CD4-positive, alpha-beta T cell treated with Interleukin-2 at 100 ng/mL for 4 hours (primary cell): ENCODE measurements around the gene C12orf76.
A peak's percentile ranks its signal among the peaks of the same experiment; 100 is the strongest.
"Not testable (repeated sequence)": the region's sequence is repeated elsewhere in the genome, so short reads cannot be mapped to it uniquely, and the experiment has no call there.

Source experiments
- DNase-seq: peaks from one replicate; pipeline ENCODE4 v3.0.0-alpha.2; 2020; ENCODE audit warnings: low spot score

Gene C12orf76

DNA sequence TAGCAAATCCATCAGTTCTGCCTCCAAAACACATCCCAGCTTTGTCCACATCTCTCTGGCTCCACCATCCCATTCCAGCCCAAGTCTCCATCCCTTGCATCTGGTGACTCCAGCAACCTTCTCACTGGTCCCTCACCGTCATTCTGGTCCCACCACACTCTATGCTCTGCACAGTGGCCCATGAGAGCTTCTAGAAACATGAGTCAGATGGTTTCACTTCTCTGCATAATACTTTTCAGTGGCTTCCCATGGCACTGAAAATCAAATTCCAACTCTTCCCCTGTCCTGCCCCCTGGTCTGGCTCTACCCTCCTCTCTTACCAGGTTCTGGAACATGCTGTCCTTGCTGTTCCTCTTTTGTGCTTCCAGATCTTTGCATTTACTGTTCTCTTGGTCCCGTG, 17.2 kb upstream of the C12orf76 start:
- no peak for DNase-seq

DNA sequence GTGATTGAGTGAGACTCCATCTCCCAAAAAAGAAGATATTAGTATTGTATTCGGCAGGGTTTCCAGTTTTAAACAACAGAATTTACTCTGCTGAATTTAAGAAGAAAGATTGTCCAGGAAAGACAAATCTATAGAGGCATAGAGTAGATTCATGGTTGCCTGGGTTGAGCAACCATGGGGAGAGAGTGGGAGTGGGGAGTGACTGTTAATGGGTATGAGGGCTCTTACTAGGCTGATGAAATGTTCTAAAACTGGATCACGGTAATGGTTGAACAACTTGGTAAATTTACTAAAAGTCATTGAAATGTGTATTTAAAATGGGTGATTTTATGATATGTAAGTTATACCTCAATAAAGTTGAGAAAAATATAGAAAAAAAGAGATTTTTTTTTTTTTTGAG, 13.9 kb upstream of the C12orf76 start:
- DNase-seq: no peak

DNA sequence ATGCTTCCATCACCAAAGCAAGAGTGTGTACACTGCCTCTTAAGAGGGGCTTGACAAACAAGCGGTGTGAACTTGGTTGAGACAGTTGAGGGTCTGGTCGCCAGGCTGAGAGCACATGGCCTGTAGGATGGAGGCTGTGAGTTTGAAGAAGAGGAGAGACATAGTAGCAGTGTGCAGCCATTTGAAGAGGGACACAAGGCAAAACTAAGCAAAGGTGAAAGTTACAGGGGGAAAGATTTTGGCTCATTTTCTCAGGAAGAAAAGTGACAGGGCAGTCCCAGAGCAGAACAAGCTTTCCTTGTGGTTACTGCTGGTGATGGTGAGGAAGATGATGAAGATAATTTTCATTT, 11.3 kb upstream of the C12orf76 start:
- DNase-seq: no peak

DNA sequence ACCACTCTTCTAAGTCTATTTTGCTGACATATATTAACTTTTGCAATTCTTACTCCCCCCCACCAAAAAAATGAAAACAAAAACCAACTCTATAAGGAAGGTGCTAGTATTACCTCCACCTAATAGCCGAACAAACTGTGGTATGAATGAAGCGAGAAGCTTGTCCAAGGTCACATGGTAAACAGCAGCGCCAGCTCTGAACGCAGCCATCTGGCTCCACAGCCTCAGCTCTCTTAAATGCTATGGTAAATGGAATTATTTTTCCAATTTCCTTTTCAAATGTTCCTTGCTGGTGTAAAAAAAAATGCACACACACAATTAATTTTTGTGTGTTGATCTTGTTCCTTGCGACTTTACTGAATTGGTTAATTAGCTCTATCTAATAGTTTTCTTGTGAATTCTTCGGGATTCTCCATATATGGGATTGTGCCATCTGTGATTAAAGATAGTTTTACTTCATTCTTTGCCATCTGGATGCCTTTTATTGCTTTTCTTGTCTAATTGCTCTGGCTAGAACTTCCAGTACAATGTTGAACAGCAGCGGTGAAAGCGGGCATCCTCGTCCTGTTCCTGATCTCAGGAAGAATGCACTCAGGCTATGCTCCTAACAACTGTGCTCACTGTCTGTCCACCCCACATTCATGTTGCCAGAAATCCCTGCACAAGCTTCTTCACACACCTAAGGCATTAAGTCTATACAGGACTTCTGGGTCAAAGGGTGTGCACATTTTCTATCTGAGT, 10.7 kb upstream of the C12orf76 start:
- DNase-seq: no peak

DNA sequence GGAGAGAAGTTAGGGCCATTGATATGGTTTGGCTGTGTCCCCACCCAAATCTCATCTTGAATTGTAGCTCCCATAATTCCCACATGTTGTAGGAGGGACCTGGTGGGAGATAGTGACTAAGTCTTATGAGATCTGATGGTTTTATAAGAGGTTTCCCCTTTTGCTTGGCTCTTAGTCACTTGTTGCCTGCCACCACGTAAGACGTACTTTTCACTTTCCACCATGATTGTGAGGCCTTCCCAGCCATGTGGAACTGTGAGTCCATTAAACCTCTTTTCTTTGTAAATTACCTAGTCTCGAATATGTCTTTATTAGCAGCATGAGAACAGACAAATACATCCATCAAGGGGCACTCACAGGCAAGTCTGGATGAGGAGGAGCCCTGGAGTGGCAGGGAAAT, 8.3 kb upstream of the C12orf76 start:
- not testable (repeated sequence) for DNase-seq

DNA sequence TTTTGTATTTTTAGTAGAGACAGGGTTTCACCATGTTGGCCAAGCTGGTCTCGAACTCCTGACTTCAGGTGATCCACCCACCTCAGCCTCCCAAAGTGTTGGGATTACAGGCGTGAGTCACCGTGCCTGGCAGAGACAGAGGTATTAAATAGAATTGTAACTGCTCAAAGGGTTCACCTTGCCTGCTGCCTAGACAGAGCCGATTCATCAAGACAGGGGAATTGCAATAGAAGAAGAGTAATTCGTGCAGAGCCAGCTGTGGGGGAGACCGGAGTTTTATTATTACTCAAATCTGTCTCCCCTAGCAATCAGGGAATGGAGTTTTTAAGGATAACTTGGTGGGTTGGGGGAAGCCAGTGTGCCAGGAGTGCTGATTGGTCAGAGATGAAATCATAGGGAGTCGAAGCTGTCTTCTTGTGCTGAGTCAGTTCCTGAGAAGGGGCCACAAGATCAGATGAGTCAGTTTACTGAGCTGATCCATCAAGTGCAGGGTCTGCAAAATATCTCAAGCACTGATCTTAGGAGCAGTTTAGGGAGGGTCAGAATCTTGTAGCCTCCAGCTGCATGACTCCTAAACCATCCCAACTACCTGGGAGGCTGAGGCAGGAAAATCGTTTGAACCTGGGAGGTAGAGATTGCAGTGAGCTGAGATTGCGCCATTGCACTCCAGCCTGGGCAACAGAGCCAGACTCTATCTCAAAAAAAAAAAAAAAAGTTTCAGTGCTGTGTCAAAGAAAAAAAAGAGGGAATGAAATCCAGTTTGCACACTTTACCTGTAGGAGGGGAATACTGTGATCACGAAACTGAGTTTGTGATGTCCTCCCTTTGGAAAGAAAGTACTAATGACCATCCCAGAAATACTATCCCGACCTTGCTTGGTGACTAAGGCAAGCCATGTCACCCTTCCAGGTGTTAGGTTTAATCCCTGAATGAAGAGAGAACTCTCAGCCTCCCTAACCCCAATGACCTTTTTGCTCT, 7.3 kb upstream of the C12orf76 start:
- not testable (repeated sequence) for DNase-seq

DNA sequence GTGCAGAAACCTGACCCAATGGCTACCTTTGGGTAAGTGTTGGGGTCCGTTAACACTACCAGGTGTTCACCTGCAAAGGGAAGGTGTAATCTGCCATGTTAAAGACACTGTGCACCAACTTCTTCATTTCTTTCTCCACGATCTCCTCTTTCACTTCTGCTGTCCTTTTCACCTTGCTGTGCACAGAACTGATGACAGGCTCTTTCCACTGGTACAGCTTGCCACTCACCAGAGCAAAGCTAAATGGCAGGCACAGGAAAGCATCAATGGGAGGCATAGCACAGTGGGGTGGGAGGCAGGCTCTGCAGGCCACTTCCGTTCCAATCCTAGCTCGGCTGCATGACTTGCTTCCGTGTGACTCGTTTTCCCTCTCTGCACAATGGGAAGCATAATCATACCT, 2.6 kb upstream of the C12orf76 start:
- DNase-seq: no peak

DNA sequence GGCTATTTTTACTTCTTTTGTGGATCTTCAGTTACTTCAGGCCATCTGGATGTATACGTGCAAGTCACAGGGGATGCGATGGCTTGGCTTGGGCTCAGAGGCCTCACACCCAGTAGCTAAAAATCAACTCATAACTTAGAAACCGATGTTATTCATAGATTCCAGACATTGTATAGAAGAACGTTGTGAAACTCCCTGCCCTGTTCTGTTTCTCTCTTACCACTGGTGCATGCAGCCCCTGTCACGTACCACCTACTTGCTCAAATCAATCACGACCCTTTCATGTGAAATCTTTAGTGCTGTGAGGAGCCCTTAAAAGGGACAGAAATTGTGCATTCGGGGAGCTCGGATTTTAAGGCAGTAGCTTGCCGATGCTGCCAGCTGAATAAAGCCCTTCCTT, 1.3 kb upstream of the C12orf76 start:
- DNase-seq: not testable (repeated sequence)

DNA sequence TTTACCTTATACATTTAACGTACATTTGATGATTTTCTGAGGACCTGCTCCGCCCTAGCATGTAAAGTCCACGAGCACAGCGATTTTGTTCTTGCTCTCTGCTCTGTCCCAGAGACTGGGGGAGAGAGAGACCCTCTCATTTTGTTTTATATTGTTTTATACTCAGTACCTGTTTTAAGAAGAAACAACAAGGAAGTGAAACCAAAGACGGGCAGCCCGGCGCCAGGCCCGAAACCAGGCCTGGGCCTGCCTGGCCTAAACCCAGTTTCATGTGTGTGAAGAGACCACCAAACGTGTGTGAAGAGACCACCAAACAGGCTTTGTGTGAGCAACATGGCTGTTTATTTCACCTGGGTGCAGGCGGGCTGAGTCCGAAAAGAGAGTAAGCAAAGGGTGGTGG, 712 bp upstream of the C12orf76 start:
- not testable (repeated sequence) for DNase-seq

DNA sequence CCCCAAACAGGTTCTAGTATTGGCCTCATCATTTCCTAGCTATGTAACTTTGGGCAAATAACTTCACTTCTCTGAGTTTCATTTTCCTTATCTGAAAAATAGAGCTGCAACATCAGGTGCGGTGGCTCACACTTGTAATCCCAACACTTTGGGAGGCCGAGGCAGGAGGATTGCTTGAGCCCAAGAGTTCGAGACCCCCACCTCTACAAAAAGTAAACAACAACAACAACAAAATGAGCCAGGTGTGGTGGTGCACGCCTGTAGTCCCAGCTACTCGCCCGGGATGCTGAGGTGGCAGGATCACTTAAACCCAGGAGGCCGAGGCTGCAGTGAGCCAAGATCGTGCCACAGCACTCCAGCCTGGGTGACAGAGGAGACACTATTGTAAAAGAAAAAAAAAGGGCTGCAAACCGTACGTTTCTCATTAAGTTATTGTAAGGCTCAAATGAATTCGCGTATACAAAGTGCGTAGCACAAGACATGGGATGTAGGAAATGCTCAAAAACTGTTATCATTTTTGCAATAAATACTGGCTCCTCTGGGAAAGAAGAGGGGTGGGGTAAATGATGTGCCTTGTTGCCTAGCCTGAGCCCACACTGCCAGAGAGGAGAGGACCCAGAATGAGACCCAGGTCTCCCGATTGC, 903 bp downstream of the C12orf76 start:
- DNase-seq: no peak

DNA sequence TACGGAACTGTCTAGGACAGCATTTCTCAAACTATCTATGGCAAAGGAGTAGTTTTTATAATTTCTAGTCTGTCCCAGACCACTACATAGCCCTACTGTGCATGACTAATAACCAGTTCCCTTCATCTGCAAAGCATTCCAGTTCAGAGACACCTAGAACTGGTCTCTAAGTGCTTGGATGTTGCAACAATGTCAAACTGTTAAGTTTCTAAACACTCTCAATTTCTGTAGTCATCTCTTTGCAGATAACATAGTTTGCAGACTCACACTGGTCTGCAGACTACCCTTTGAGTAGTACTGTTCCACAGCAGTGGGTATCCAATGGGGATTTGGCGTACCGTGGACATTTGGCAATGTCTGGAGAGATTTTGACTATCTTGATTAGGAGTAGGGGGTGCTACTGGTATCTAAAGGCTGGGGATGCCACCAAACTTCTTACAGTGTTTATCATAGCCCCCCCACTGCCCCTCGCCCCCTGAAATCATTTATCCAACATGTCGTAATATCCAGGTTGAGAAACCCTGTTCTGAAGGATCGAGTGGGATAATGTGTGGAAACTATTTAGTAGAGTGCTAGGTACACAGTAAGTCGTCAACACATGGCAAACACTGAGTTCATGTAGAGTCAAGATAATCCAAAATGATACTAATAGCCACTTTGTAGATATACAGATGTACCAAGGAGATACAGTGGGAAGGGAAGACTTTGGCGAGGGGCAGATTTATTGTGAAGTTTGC, 1.7 kb downstream of the C12orf76 start:
- no peak for DNase-seq

DNA sequence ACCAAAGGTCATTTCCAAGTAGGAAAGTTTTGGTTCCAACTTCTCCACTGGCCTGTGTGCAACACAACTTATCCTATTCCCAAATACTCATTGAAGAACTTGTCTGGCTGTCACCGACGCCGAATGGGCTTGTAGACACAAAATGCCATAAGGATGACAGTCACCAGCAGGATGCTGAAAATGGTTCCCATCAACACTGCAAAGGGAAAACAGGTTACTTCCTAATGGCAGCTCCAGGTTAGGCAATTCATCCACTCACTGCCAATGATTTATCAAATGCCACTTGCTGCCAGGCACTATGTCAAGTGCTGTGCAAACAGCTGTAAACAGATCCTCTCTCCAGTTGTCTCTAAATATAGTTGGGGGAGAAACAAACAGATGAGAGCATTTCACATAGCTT, 6.1 kb downstream of the C12orf76 start:
- DNase-seq: no peak

DNA sequence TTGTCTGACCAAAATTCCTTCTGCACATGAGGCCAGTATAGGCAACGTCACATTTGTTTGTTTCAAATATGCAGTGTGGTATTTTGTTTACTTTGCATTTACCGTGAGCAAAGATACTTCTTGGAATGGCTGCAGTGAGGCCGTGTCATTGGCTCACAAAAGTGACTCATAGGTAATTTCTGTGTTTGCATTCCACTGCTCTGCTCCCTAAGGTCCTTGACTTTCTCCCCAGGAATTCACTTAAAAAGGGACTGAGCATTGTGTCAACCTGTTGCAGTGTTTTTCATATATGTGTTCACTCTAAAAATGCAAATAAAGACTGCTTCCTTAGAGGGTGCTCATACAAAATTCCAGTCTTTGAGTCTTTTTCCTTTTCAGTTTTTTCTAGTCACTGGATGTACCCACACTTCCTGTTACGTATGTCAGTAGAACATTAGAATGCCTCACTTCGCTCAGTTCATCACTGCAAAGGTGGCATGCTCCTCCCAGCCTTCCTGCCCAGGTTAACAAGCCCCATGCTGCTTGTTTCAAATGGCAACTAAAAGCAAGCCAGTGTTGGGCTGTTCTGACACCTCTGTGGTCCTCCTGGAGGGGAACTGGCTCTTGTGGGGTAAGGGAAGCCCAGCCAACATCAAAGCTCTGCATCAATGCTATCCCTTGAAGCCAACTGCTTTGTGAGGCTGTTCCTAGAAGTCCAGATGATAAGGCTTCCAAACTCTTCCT, 9.1 kb downstream of the C12orf76 start:
- DNase-seq: peak; percentile 48

DNA sequence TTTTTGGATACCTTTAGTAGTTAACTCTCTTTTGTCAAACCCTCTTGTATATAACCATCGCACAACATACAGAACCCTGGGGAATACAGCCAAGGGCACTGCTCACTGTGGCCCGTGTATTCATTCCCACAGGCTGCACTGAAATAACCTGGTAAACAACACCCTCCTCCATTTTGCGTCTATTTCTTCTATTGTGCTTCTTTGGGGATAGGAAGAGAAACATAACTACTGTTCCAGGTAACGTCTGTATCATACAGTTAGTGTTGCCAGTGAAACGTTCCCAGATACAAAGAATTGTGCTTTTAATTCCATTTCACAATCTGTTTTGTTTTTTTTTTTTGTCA, 9.6 kb downstream of the C12orf76 start:
- DNase-seq: no peak

DNA sequence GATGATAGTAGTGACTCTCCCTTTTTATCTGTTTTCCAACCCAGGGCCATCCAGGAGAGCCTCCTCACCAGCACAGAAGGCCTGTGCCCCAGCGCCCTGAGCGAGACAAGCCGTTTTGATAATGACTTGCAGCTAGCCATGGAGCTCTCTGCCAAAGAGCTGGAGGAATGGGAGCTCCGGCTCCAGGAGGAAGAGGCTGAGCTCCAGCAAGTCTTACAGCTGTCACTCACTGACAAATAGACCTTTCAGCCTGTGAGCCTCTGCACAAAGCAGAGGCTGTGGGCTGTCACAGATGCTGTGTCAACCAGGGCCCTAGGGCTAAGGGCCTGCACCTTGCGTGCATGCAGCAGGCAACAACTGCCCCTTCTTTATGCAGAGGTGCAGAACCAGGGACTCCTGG, 11.0 kb downstream of the C12orf76 start:
- DNase-seq: no peak

DNA sequence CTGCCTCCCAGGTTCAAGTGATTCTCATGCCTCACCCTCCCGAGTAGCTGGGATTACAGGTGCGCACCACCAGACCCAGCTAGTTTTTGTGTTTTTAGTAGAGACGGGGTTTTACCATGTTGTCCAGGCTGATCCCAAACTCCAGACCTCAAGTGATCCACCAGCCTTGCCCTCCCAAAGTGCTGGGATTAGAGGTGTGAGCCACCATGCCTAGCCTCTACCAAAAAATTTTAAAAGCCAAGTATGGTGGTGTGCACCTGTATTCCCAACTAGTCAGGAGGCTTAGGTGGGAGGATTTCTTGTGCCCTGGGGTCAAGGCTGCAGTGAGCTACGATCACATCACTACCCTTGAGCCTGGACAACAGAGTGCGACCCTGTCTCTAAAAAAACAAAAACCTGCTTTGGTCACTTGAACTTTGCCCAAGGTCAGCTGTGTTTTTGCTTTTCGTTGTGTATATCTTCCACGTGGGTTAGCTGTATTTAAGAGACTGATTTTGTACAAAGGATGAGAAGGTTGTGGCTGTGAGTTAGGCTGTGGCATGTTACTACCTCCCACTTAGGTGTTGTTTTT, 12.7 kb downstream of the C12orf76 start:
- no peak for DNase-seq

DNA sequence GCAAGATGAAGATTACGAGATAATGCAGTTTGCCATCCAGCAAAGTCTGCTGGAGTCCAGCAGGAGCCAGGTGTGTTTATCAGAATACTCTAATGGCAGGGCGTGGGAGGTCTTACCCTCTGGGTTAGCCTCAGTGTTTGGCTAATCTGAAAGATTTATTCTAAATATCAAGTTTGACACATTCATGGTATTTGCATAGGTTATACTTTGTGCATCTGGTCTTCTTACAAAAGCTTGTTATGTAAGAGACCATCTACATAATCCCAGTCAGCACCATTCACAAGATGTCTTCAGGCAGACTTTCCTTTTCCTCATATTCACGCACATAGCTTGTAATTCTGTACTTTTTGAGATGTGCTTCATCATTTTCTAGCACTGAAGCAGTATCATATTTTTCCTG, 14.4 kb downstream of the C12orf76 start:
- DNase-seq: no peak

DNA sequence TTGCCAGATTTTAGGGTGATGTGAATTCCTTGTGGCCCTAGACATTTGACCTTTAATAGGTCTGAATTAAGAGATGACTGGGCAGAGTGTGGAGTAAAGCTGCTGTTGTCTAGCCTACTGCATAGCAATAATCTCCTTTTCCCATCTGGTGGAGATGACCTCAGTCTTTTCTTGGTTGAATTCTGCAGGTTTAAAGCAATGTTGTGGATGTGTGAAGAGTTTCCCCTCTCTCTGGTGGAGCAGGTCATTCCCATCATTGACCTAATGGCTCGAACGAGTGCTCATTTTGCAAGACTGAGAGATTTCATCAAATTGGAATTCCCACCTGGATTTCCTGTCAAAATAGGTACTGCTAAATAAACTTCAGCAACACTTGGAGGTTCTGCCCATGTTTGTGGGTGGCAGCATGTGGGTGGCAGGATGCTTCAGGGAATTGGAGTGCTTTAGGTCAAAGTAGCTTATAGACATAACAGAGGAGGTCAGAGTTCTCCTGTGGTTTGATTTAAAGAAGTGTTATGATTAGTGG, 19.0 kb downstream of the C12orf76 start:
- DNase-seq: no peak

DNA sequence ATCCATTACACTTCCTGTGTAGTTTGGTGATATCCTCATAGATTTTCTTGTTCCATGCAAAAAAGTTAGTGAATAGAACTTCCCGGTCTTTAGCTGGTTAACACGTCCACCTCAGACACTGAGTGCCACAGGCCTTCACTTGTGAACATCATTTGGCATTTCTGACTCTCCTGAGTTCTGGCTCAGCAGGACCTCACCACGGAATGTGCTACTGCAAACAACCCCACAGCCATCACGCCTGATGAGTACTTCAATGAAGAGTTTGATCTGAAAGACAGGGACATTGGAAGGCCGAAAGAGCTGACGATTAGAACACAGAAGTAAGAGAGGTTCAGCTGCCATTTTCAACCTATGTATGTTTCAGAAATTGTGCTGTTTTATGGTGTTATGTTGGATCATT, 20.0 kb downstream of the C12orf76 start:
- no peak for DNase-seq

DNA sequence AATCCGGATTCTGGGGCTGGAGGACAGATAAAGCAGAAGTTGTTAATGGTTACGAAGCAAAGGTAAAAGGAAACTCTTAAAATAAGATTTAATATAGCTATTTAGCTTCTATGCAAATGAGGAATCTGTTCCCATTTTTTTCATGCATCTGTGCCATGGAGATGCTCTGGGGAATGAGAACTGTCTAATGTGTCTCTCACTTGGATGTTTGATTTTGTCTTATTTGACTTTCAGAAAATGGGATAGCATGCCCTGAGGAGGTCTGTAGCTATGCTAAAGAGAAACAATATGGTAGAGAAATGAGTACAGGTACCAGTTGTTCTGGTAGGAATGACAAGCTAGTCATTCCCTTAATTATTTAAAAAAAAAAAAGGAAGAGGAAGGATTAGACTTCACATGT, 24.3 kb downstream of the C12orf76 start:
- no peak for DNase-seq
